CD4-positive, alpha-beta T cell (primary cell): ENCODE results near the gene LARGE1. TPM values are rescaled to one million over a fixed set of nuclear protein-coding genes. Genes with fewer than 3 reads are reported as not detected.

Source experiments
- ATAC-seq: fragments of 200-7000 bp; cut with Tn5 transposase; one replicate; pipeline ENCODE4 v1.10.0; 2022; ENCODE audit warnings: mild to moderate bottlenecking; ENCODE audit not compliant: poor library complexity
- CTCF ChIA-PET: fragments of 350-600 bp; sonication (Branson Sonifier 250); formaldehyde crosslinking; loops from one replicate; lab custom pipeline; 2021; ENCODE audit warnings: antibody characterized with exemption, inconsistent platforms; lab: Charles Lee
- POLR2A ChIA-PET: fragments of 350-600 bp; sonication (Branson Sonifier 250); formaldehyde crosslinking; loops from one replicate; lab custom pipeline; 2021; ENCODE audit warnings: antibody characterized with exemption, inconsistent platforms; lab: Charles Lee
- DNase-seq, 14 experiments: peaks; one replicate each; pipeline ENCODE4 v3.0.0-alpha.2; 2013 to 2020; ENCODE audit warnings: mixed read lengths in 2 of 14
- H3K27ac ChIP-seq, 2 donors: one replicate each; pipeline versions ENCODE4 v1.5.1 to v1.7.0; 2013; ENCODE audit warnings: low read length in 2 of 2, low read depth in 1 of 2, mild to moderate bottlenecking in 1 of 2
- H3K27me3 ChIP-seq, 2 experiments: 1 replicate in 1 of 2; 2 replicates in 1 of 2; pipeline versions ENCODE4 v1.6.1 to v1.7.0; 2013; ENCODE audit warnings: low read length in 2 of 2, control low read depth in 1 of 2, mild to moderate bottlenecking in 1 of 2, moderate library complexity in 1 of 2; ENCODE audit not compliant: insufficient read depth in 2 of 2, control insufficient read depth in 1 of 2
- H3K36me3 ChIP-seq: one replicate; pipeline ENCODE4 v1.6.1; 2013; ENCODE audit warnings: low read length, control low read depth; ENCODE audit not compliant: insufficient read depth
- H3K4me1 ChIP-seq: one replicate; pipeline ENCODE4 v1.6.1; 2013; ENCODE audit warnings: low read length, control low read depth; ENCODE audit not compliant: insufficient read depth
- H3K4me3 ChIP-seq: one replicate; pipeline ENCODE4 v1.5.1; 2013; ENCODE audit warnings: mild to moderate bottlenecking, low read length, moderate library complexity
- H3K9me3 ChIP-seq, 2 experiments: 1 replicate in 1 of 2; 2 replicates in 1 of 2; pipeline versions ENCODE4 v1.6.1 to v1.7.0; 2013; ENCODE audit warnings: low read length in 2 of 2, mild to moderate bottlenecking in 2 of 2, control low read depth in 1 of 2, moderate library complexity in 1 of 2; ENCODE audit not compliant: control insufficient read depth in 1 of 2, insufficient read depth in 1 of 2
- H3K27ac Mint-ChIP-seq: one replicate; pipeline ENCODE4 v1.8.0; 2020; ENCODE audit warnings: mixed read lengths
- H3K27me3 Mint-ChIP-seq: one replicate; pipeline ENCODE4 v1.8.0; 2021; ENCODE audit warnings: mixed read lengths
- H3K36me3 Mint-ChIP-seq: one replicate; pipeline ENCODE4 v1.8.0; 2021; ENCODE audit warnings: low read depth, mixed read lengths
- H3K4me1 Mint-ChIP-seq: one replicate; pipeline ENCODE4 v1.8.0; 2021; ENCODE audit warnings: low read depth, mixed read lengths
- H3K4me3 Mint-ChIP-seq: one replicate; pipeline ENCODE4 v1.8.0; 2020; ENCODE audit warnings: mild to moderate bottlenecking, mixed read lengths
- H3K9me3 Mint-ChIP-seq: one replicate; pipeline ENCODE4 v1.8.0; 2020; ENCODE audit warnings: mixed read lengths
- intact Hi-C, 2 experiments: fragments of 100-400 bp; cut with DNase I in 1 of 2; cut with micrococcal nuclease in 1 of 2; formaldehyde crosslinking; loops; one replicate each; pipeline versions ENCODE4 v1.15.1 to v1.9.0; 2023 to 2025; cut with DNase I, micrococcal nuclease
- total RNA-seq, 174 experiments: library from RNA in 2 of 174; stranded (reverse) in 2 of 174; gene quantifications; one replicate each; pipeline ENCODE4 v1.2.3 and lab custom pipeline; 2021 to 2026
- TF ChIP-seq, protein P1 (sequence below): fragments of 200-600 bp; IDR thresholded peaks from one replicate; pipeline ENCODE4 v1.8.0; 2022; ENCODE audit warnings: antibody characterized with exemption, mild to moderate bottlenecking

Gene LARGE1
- total RNA-seq, 2 experiments from 2014 or later: 0.14 to 0.70 TPM

DNA sequence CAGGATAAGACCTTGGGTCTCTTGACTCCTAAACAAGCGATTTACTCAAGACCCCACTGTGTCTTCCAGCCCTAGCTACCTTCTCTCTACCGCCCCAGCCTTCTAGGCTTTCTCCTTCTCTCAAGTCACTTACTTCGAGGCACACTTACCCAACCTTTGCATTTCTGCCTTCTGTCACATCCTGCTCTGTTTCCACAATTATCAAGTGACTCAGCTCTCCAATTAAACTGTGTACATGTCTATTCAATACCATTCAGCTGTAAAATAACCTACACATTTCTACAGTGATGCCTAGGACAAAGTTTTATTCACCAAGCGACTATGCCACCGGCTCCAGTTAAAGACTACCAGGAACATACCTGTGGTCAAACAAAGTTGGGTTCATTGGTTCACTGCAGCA is 69.0 kb downstream of the LARGE1 start:
- intact Hi-C loops: no loop called here
- TF ChIP-seq, protein P1, sequence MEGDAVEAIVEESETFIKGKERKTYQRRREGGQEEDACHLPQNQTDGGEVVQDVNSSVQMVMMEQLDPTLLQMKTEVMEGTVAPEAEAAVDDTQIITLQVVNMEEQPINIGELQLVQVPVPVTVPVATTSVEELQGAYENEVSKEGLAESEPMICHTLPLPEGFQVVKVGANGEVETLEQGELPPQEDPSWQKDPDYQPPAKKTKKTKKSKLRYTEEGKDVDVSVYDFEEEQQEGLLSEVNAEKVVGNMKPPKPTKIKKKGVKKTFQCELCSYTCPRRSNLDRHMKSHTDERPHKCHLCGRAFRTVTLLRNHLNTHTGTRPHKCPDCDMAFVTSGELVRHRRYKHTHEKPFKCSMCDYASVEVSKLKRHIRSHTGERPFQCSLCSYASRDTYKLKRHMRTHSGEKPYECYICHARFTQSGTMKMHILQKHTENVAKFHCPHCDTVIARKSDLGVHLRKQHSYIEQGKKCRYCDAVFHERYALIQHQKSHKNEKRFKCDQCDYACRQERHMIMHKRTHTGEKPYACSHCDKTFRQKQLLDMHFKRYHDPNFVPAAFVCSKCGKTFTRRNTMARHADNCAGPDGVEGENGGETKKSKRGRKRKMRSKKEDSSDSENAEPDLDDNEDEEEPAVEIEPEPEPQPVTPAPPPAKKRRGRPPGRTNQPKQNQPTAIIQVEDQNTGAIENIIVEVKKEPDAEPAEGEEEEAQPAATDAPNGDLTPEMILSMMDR: no peak
- H3K9me3 Mint-ChIP-seq: peaks cover 6% of the 10 kb centered on the region
- no peaks in the 10 kb centered on the region for H3K27me3 Mint-ChIP-seq
- ChIA-PET CTCF (no interaction called here), POLR2A (no interaction called here)
- Histone ChIP-seq H3K36me3 (no peaks in the 10 kb centered on the region), H3K4me1 (no peaks in the 10 kb centered on the region), H3K27ac (no peak overlapping the region), H3K27me3 (no peaks in the 10 kb centered on the region), H3K9me3 (peaks cover 0 to 12% of the 10 kb centered on the region in 2 experiments), H3K4me3 (no peak overlapping the region)
- no peaks in the 10 kb centered on the region for H3K36me3 Mint-ChIP-seq
- H3K4me3 Mint-ChIP-seq: no peak overlapping the region
- ATAC-seq (no peak), DNase-seq (no peak)
- no peak overlapping the region for H3K27ac Mint-ChIP-seq
- peaks cover 17% of the 10 kb centered on the region for H3K4me1 Mint-ChIP-seq

DNA sequence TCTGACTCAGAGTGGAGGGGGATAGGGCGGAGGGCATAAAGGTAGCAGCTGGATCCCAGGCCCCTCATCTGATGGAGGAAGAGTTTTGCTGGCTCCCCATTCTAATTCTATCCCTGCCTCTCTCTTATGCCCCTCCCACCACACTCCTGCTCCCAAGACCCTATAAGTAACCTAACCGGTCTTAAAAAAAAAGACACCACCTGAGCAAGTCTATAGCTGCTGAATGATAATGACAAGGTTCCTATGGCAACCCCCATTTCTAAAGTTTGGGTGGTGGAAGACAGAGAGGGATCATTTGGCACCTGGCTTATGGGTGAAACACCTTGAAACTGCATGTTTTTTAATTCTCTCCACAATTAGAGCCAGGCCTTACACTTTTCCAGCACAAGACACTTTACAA is 69.6 kb downstream of the LARGE1 start:
- ATAC-seq (no peak), DNase-seq (no peak)
- TF ChIP-seq, protein P1: no peak
- Histone ChIP-seq H3K4me1 (no peaks in the 10 kb centered on the region), H3K27me3 (no peaks in the 10 kb centered on the region), H3K4me3 (no peak overlapping the region), H3K27ac (no peak overlapping the region), H3K9me3 (peaks cover 0 to 12% of the 10 kb centered on the region in 2 experiments), H3K36me3 (no peaks in the 10 kb centered on the region)
- Mint-ChIP-seq H3K36me3 (no peaks in the 10 kb centered on the region), H3K9me3 (peaks cover 6% of the 10 kb centered on the region), H3K4me1 (peaks cover 17% of the 10 kb centered on the region), H3K27me3 (no peaks in the 10 kb centered on the region), H3K27ac (no peak overlapping the region), H3K4me3 (no peak overlapping the region)
- intact Hi-C loops: no loop called here
- ChIA-PET CTCF (no interaction called here), POLR2A (no interaction called here)

DNA sequence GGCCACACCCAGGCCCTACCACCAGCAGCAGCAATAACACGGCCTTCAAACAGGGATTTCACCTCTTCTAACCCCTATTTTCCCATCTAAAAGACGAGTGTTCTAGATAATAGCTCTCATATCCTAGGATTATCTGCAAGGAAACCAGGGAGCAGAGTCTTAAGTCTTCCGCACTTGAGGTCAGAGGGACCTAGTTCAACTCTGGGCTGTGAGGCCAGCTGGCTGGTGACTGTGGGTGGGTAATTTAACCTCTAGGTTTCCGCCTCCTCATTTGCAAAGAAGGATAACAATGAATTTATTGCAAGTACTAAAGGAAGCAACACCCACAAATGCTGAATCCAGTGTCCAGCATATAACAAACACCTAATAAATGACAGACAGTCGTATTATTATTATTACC is 70.1 kb downstream of the LARGE1 start:
- Mint-ChIP-seq H3K27me3 (no peaks in the 10 kb centered on the region), H3K36me3 (no peaks in the 10 kb centered on the region), H3K27ac (no peak overlapping the region), H3K9me3 (peaks cover 6% of the 10 kb centered on the region), H3K4me1 (peaks cover 17% of the 10 kb centered on the region), H3K4me3 (no peak overlapping the region)
- H3K27me3 ChIP-seq: no peaks in the 10 kb centered on the region
- no peak overlapping the region for H3K27ac ChIP-seq
- H3K4me1 ChIP-seq: no peaks in the 10 kb centered on the region
- TF ChIP-seq, protein P1: no peak
- no peak for DNase-seq
- CTCF ChIA-PET: no interaction called here
- peaks cover 0 to 9% of the 10 kb centered on the region in 2 experiments for H3K9me3 ChIP-seq
- no peak overlapping the region for H3K4me3 ChIP-seq
- intact Hi-C loops: no loop called here
- POLR2A ChIA-PET: no interaction called here
- no peak for ATAC-seq
- H3K36me3 ChIP-seq: no peaks in the 10 kb centered on the region
